MCF 10A (cell line): ENCODE data around the gene ACP2. TPM values are rescaled to one million over a fixed set of nuclear protein-coding genes. Genes with fewer than 3 reads are reported as not detected.

Experiments
- BruUV-seq: library from RNA; stranded (reverse); fragments of 400-500 nt; replicated peaks from 2 replicates; lab custom pipeline; 2021; lab: Mats Ljungman, UMichigan
- CTCF ChIA-PET: fragments of 300-600 bp; sonication (Branson Sonifier 250); formaldehyde crosslinking; extraction: SDS; loops from one replicate; lab custom pipeline; 2021; ENCODE audit warnings: antibody characterized with exemption, inconsistent platforms; lab: Yijun Ruan, JAX
- POLR2A ChIA-PET: fragments of 300-600, 350-650 bp; sonication (Branson Sonifier 250); formaldehyde crosslinking; extraction: SDS; loops from one replicate; lab custom pipeline; 2020; ENCODE audit warnings: antibody characterized with exemption, inconsistent platforms; lab: Yijun Ruan, JAX
- DNase-seq: peaks from one replicate; pipeline ENCODE4 v3.0.0-alpha.2; 2018; ENCODE audit not compliant: unreplicated experiment
- H3K27ac Mint-ChIP-seq: one replicate; pipeline ENCODE4 v1.8.0; 2022; ENCODE audit warnings: mild to moderate bottlenecking, low read depth, mixed read lengths; ENCODE audit not compliant: unreplicated experiment
- H3K27me3 Mint-ChIP-seq: one replicate; pipeline ENCODE4 v1.8.0; 2022; ENCODE audit warnings: mixed read lengths; ENCODE audit not compliant: insufficient read depth, unreplicated experiment
- H3K36me3 Mint-ChIP-seq: one replicate; pipeline ENCODE4 v1.8.0; 2022; ENCODE audit warnings: mild to moderate bottlenecking, moderate library complexity, mixed read lengths; ENCODE audit not compliant: insufficient read depth, unreplicated experiment
- H3K4me1 Mint-ChIP-seq: one replicate; pipeline ENCODE4 v1.8.0; 2022; ENCODE audit warnings: mixed read lengths; ENCODE audit not compliant: insufficient read depth, unreplicated experiment
- H3K4me3 Mint-ChIP-seq: one replicate; pipeline ENCODE4 v1.8.0; 2022; ENCODE audit warnings: mild to moderate bottlenecking, moderate library complexity, mixed read lengths; ENCODE audit not compliant: unreplicated experiment
- H3K9me3 Mint-ChIP-seq: one replicate; pipeline ENCODE4 v1.8.0; 2022; ENCODE audit warnings: mixed read lengths; ENCODE audit not compliant: unreplicated experiment
- CTCF ChIP-seq: fragments of 200-600 bp; IDR thresholded peaks from one replicate; pipeline ENCODE4 v1.8.0; 2022; ENCODE audit warnings: antibody characterized with exemption, mild to moderate bottlenecking; ENCODE audit not compliant: unreplicated experiment
- intact Hi-C: fragments of 100-400 bp; cut with micrococcal nuclease; formaldehyde crosslinking; loops from 2 replicates; pipeline ENCODE4 v1.14.1; 2022
- total RNA-seq: library from RNA; stranded (reverse); gene quantifications from 2 replicates; pipeline ENCODE4 v1.2.3, GENCODE V29; 2022

ACP2 gene
- total RNA-seq, 1 experiment from 2014 or later = 18.7 TPM

GRCh38 chr11:47247502-47247901 is 1.1 kb downstream of the ACP2 start:
- no TSS peak for BruUV-seq
- H3K9me3 Mint-ChIP-seq = no peaks in the 10 kb centered on the region
- H3K27me3 Mint-ChIP-seq = no peaks in the 10 kb centered on the region
- intact Hi-C loops = no loop called here
- H3K27ac Mint-ChIP-seq = no peak overlapping the region
- DNase-seq = no peak
- peaks cover 28% of the 10 kb centered on the region for H3K36me3 Mint-ChIP-seq
- H3K4me3 Mint-ChIP-seq = peak overlapping the region; percentile 91
- ChIA-PET POLR2A (interaction anchor here (0.7 to 4.0 kb wide), 9 partner anchors 11 to 179 kb away, joined by 3 to 40 read pairs (median 10); partner anchors contain the start of genes ARFGAP2, DDB2, NR1H3 and PSMC3), CTCF (interaction anchor here (1.0 to 3.7 kb wide), 9 partner anchors 12 to 107 kb away, joined by 3 to 33 read pairs (median 7); partner anchors contain the start of genes DDB2 and NR1H3)
- TF ChIP-seq CTCF = no peak
- peaks cover 4% of the 10 kb centered on the region for H3K4me1 Mint-ChIP-seq

GRCh38 chr11:47245611-47246357 is 2.8 kb downstream of the ACP2 start:
- no peak overlapping the region for H3K27ac Mint-ChIP-seq
- H3K4me3 Mint-ChIP-seq = no peak overlapping the region
- TF ChIP-seq CTCF = no peak
- H3K4me1 Mint-ChIP-seq = peaks cover 14% of the 10 kb centered on the region
- intact Hi-C loops = no loop called here
- no peaks in the 10 kb centered on the region for H3K27me3 Mint-ChIP-seq
- POLR2A ChIA-PET = interaction anchor here (0.6 to 3.6 kb wide), 4 partner anchors 8 to 32 kb away, joined by 3 to 40 read pairs (median 4); partner anchors contain the start of gene DDB2
- H3K9me3 Mint-ChIP-seq = no peaks in the 10 kb centered on the region
- DNase-seq = no peak
- CTCF ChIA-PET = interaction anchor here (0.8 kb wide), 1 partner anchor 68 kb away, joined by 4 read pairs; no protein-coding TSS in a partner anchor
- H3K36me3 Mint-ChIP-seq = peaks cover 44% of the 10 kb centered on the region
- no TSS peak for BruUV-seq

GRCh38 chr11:47244448-47245350 is 3.9 kb downstream of the ACP2 start:
- ChIA-PET CTCF (interaction anchor here (0.7 kb wide), 1 partner anchor 81 kb away, joined by 3 read pairs; no protein-coding TSS in a partner anchor), POLR2A (interaction anchor here (0.6 to 5.2 kb wide), 8 partner anchors 12 to 308 kb away, joined by 3 to 25 read pairs (median 4); partner anchors contain the start of gene DDB2)

More at GRCh38 chr11:47244448-47245350, 3.9 kb downstream of the ACP2 start:
- Mint-ChIP-seq H3K36me3 (peaks cover 53% of the 10 kb centered on the region), H3K27me3 (no peaks in the 10 kb centered on the region), H3K27ac (no peak overlapping the region), H3K4me1 (peaks cover 14% of the 10 kb centered on the region), H3K9me3 (no peaks in the 10 kb centered on the region), H3K4me3 (no peak overlapping the region)
- no peak for DNase-seq
- no peak for TF ChIP-seq CTCF
- intact Hi-C loops = no loop called here
- no TSS peak for BruUV-seq
